Measurements from ENCODE around the gene DOCK9.

DNA sequence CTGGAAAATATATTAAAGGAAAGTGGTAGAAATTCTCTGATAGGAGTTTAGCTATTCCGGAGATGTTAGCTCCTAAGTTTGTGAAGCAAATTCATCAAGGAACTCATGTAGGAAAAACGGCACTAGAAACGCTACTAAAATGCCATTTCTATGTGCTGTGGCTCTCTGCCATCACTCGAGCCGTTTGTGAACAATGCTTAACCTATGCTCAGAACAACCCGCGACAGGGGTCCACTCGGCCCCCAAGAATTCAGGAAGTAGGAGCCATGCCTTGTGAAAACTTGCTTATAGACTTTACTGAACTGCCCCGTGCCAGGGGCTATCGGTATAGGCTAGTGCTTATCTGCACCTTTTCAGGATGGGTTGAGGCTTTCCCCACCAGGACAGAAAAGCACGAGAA is 211.2 kb downstream of the DOCK9 start:
- TF ChIP-seq, protein P1, sequence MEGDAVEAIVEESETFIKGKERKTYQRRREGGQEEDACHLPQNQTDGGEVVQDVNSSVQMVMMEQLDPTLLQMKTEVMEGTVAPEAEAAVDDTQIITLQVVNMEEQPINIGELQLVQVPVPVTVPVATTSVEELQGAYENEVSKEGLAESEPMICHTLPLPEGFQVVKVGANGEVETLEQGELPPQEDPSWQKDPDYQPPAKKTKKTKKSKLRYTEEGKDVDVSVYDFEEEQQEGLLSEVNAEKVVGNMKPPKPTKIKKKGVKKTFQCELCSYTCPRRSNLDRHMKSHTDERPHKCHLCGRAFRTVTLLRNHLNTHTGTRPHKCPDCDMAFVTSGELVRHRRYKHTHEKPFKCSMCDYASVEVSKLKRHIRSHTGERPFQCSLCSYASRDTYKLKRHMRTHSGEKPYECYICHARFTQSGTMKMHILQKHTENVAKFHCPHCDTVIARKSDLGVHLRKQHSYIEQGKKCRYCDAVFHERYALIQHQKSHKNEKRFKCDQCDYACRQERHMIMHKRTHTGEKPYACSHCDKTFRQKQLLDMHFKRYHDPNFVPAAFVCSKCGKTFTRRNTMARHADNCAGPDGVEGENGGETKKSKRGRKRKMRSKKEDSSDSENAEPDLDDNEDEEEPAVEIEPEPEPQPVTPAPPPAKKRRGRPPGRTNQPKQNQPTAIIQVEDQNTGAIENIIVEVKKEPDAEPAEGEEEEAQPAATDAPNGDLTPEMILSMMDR (IDR thresholded peaks at IDR 0.05) = no peak
- no peak for TF ChIP-seq POLR2A (IDR thresholded peaks at IDR 0.05)
- TF ChIP-seq EP300 (IDR thresholded peaks at IDR 0.05) = no peak

All from ovary (tissue), 3 donors.